Measurements from ENCODE around the gene CASK.
"Not testable (repeated sequence)": the region's sequence is repeated elsewhere in the genome, so short reads cannot be mapped to it uniquely, and the experiment has no call there.

- not testable (repeated sequence) for TF ChIP-seq CTCF (IDR thresholded peaks at IDR 0.05); POLR2A (IDR thresholded peaks at IDR 0.05); POLR2AphosphoS5 (IDR thresholded peaks at IDR 0.05; ENCODE audit: insufficient read depth in 1 of 2, low read depth in 1 of 2)
Measured at GRCh38 chrX:41719610-41720009, 203.7 kb downstream of the CASK start.
